ENCODE data around the gene NTM.

The NTM gene

GRCh38 chr11:131756479-131757110, 386.2 kb downstream of the NTM start:
- no peak for DNase-seq

DNA sequence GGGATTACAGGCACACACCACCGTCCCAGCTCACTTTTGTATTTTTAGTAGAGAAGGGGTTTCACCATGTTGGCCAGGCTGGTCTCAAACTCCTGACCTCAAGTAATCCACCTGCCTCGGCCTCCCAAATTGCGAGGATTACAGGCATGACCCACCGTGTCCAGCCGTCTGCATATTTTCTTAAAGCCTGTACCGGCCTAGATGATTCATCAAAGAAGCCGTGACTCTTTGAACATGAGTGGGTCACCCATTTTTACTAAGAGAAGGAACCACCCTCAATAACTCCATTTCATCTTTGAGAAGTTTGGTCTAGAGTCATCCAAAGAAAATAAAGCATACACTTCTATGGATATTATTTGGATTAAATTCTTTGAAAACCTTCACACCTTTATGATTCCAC, 388.3 kb downstream of the NTM start:
- no peak for DNase-seq

GRCh38 chr11:131759140-131759539, 388.7 kb downstream of the NTM start:
- no peak for DNase-seq

DNA sequence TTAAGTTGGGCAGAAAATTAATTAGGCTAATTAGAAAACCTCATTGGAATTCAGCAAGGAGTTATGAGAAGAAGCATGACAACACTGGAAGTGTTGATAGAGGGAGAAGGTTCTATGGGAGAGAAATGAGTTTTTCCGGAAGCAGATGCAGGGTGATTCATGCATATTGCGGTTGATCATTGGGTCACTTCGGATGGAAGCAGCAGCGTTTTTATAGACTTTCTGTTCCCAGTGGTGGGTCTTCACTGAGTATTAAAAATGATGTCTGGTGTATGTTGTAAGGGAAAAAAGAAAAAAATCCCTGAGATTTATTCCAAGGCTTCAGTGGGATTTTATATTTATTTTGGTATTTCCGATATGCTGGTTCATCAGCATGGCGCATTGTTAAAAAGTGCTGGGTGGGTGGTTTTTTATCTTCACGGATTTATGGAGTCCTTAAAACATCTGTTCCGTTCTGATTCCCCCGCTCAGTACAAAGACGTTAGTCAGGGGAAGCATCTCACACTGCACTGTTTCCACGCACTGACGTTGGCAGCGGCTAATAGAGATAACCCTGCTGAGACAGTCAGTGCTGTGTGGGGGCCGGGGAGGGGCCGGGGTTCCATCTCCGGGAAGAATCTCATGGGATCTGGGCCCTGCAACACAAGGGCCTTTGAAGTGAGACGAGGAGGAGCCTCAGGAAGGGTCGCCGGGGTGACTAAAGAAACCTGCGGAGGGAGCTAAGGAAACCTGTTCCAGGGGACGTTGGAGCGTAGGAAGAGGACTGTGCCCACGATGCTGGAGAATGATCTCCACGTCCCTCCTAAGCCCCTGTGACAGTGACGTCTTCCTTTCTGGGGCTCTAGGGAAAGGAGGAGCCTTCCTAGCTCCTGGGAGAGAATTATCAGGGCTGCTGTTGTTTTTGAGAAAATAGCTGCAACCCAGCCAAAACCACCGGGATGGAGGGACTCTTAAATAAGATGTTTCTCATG, 390.0 kb downstream of the NTM start:
- no peak for DNase-seq

- no peak for DNase-seq
Measured at GRCh38 chr11:131762346-131763110, 392.1 kb downstream of the NTM start.

DNA sequence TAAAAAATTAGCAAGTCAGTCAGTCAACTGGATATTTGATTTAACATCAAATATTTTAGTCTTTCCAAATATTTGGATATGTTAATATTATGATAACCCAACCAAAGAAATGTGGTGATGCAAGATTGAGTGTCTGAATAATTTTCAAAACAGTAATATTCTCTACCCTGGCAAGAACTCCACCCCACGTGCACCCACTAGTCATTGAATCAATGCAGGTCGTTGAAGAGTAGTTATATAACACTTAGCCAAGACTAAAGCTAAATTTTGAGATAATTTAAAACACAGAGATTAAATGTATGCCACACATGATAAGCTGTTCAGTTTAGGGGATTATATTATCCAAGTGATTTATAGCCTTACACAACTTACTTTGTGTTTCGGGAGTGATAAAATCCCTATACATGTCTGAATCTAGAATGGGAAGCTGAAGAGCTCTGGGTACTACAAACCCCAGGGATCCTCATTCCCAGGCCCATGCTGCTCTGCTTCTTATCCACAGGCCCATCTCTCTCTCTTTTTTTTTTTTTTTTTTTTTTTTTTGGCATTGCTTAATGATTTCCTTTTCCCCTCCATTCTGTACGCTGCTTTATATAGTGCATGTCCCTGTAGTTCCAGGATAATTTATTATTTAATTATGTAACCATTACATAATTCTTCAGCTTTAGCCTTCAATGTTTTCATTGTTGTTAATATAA, 392.9 kb downstream of the NTM start:
- DNase-seq, result no peak

DNA sequence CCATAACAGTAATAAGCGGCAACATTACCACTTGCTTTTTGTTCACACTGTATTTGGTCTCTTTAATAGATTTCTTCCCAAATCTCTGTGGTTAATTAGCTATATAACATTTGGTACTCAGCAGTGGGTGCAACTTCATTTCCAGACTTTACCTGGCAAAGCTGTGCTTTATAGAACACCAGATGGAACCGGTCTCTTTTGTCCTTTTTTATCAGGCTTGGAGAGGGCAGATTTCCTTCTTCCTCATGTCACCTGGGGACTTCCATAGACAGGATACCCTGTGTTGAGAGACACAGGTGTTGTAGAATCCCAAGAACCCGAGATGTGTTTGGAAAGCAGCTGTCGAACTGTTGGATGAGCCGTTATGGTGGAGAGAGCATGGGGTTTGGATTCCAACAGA, 393.7 kb downstream of the NTM start:
- no peak for DNase-seq

DNA sequence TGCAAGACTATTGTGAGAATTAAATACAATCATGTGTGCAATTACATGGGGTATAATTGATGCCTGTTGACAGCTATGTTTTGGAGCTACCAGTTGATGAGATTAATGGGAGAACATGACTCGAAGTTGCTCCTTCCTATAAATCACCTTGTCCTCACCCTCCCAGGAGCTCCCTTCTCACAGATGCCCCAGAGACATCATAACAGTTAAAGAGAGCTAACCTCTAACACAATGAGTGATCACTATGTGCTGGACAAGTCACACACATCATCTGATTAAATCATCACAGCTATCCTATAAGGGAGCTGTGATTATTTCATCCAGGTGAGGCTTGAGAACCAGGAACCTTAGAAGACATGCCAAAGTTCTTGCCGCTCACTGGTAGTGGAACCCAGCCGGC, 394.2 kb downstream of the NTM start:
- no peak for DNase-seq

DNA sequence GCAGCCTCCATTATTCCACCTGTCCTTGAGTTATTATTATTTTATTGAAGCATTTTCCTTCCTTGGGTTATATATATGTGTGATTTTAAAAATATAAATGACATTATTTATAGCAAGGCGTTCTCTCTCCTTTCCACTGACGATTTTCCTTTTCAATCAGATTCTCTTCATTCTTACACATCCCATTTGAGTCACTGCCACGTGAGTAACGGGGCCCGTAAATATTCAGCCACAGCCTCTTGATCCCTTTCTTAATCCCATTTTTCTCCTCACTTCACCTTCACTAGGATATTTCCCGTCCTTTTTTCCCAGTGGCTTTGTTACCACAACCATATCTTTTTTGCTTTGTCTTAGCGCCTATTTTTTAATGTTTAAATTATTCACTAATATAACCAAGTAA, 396.2 kb downstream of the NTM start:
- DNase-seq, result no peak

DNA sequence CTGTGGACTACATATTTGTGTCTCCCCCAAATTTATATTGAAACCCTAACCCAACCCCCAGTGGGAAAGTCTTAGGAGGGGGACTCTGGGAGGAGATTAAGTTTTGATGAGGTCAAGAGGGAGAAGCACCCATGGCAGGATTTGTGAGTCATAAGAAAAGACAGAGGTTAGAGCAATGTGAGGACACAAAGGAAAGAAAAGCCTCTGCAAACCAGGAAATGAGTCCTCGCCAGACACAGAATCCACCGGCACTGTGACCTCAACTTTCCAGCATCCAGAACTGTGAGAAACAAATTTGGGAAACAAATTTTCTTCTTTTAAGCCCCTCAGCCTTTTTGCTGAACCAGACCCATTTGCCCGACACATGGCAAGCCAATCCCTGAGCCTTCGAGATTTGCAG, 397.0 kb downstream of the NTM start:
- DNase-seq, result no peak

- DNase-seq, result no peak
Measured at GRCh38 chr11:131770801-131771200, 400.4 kb downstream of the NTM start.

GRCh38 chr11:131771471-131771870, 401.1 kb downstream of the NTM start:
- no peak for DNase-seq

GRCh38 chr11:131773626-131774025, 403.2 kb downstream of the NTM start:
- DNase-seq, result no peak

DNA sequence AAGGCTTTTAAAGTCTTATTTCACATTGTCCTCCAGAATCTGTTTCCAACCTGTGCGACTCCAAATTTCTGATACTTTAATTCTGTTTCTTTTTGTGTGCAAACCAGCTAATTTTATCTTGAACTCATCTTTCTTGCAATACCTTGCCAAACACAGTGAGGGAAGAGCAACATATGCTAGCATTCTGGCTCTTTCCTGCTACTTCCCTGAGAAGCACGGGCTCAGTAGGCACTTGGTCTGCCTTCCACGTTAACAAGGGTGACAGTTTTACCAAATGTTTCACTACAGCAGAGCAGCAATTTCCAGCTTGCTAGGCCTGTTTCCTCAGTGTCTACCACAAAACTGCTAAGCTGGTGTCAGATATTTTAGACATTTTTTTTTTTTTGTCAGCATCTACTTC, 405.8 kb downstream of the NTM start:
- DNase-seq, result no peak

- DNase-seq, result no peak
Measured at GRCh38 chr11:131785801-131786200, 415.4 kb downstream of the NTM start.

GRCh38 chr11:131787119-131787518, 416.7 kb downstream of the NTM start:
- DNase-seq, result no peak

GRCh38 chr11:131790586-131790985, 420.2 kb downstream of the NTM start:
- no peak for DNase-seq

DNA sequence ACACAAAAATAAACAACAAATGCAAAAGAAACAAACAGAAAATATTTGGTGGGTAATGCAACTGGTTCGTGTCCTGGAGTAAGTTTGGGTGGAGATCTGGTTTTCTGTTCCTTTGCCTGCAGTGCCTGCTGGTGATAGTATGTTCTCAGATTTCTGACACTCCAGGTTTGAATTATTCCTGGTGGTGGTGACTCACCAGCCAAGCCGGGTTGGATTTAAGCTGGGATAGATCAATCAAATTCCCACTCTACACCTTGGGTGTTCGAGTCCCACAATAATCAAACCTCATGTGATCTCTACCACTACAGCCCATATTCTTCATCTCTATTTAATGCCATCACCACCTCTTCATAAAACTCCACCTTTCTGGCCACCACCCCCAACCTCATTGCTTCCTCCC, 421.8 kb downstream of the NTM start:
- no peak for DNase-seq

GRCh38 chr11:131796089-131796488, 425.7 kb downstream of the NTM start:
- DNase-seq, result no peak

- no peak for DNase-seq
Measured at GRCh38 chr11:131796541-131796940, 426.1 kb downstream of the NTM start.

DNA sequence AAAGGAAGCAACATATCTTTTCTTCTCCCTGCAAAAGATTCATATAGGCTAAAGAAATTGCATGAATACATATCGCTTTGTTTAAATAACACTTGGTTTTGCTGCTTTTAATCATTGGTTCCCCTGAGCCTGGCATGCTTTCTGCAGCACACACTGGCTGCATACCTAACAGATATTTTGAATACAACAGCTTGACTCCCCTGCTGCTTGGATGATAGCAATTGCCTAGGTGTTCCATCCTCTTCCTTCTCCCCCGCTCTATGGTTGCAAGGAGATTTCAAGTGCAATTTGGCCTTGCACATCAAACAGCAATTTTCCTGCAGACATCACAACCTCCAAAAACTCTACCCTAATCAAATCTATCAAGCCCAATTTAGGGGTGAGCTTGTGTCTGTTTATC, 430.0 kb downstream of the NTM start:
- DNase-seq, result no peak

- DNase-seq, result no peak
Measured at GRCh38 chr11:131802440-131803115, 432.2 kb downstream of the NTM start.
